GM23338 (cell line): ENCODE results near the gene DXO. TPM values are rescaled to one million over a fixed set of nuclear protein-coding genes. Genes with fewer than 3 reads are reported as not detected.

Experiments used
- ATAC-seq: fragments of 200-7000 bp; cut with Tn5 transposase; 3 replicates; pipeline ENCODE4 v1.9.1; 2020
- DNase-seq: peaks from one replicate; pipeline ENCODE4 v3.0.0-alpha.2; 2015; ENCODE audit warnings: low spot score
- H2AFZ ChIP-seq: fragments of 200-600 bp; sonication (generic); 2 replicates; pipeline ENCODE4 v1.8.0; 2016; ENCODE audit warnings: antibody characterized with exemption, mild to moderate bottlenecking, moderate library complexity
- H3F3A ChIP-seq: fragments of 200-600 bp; sonication (generic); replicated peaks from 2 replicates; pipeline ENCODE4 v1.8.0; 2017; ENCODE audit warnings: antibody characterized with exemption, mixed run types, low read depth
- H3K27ac ChIP-seq: fragments of 200-600 bp; sonication (generic); 2 replicates; pipeline ENCODE4 v1.6.1; 2016; ENCODE audit warnings: low read depth
- H3K27me3 ChIP-seq: fragments of 200-600 bp; sonication (generic); 2 replicates; pipeline ENCODE4 v1.8.0; 2016; ENCODE audit warnings: mild to moderate bottlenecking, mixed run types, moderate library complexity; ENCODE audit not compliant: insufficient read depth
- H3K36me3 ChIP-seq: fragments of 200-600 bp; sonication (generic); 2 replicates; pipeline ENCODE4 v1.8.0; 2016; ENCODE audit warnings: mild to moderate bottlenecking; ENCODE audit not compliant: insufficient read depth
- H3K4me1 ChIP-seq: fragments of 200-600 bp; sonication (generic); 2 replicates; pipeline ENCODE4 v1.8.0; 2016; ENCODE audit warnings: mild to moderate bottlenecking, moderate library complexity; ENCODE audit not compliant: insufficient read depth
- H3K4me2 ChIP-seq: fragments of 200-600 bp; sonication (generic); 2 replicates; pipeline ENCODE4 v1.7.1; 2017; ENCODE audit warnings: mixed run types
- H3K4me3 ChIP-seq: fragments of 200-600 bp; sonication (generic); 2 replicates; pipeline ENCODE4 v1.6.1; 2016; ENCODE audit warnings: mixed run types
- H3K79me2 ChIP-seq: fragments of 200-600 bp; sonication (generic); replicated peaks from 2 replicates; pipeline ENCODE4 v1.8.0; 2017; ENCODE audit warnings: mild to moderate bottlenecking; ENCODE audit not compliant: insufficient read depth
- H3K9me2 ChIP-seq: fragments of 200-600 bp; sonication (generic); 2 replicates; pipeline ENCODE4 v1.8.0; 2017; ENCODE audit not compliant: insufficient read depth
- H4K20me1 ChIP-seq: fragments of 200-600 bp; sonication (generic); replicated peaks from 2 replicates; pipeline ENCODE4 v1.8.0; 2017; ENCODE audit warnings: mild to moderate bottlenecking; ENCODE audit not compliant: insufficient read depth
- H3K27ac Mint-ChIP-seq: 2 replicates; pipeline ENCODE4 v1.8.0; 2020; ENCODE audit warnings: inconsistent platforms, mild to moderate bottlenecking, moderate library complexity, mixed read lengths
- H3K27me3 Mint-ChIP-seq: 3 replicates; pipeline ENCODE4 v1.8.0; 2022; ENCODE audit warnings: low read depth, mild to moderate bottlenecking, moderate library complexity, mixed read lengths, inconsistent platforms; ENCODE audit not compliant: insufficient read depth, poor library complexity
- H3K36me3 Mint-ChIP-seq: 3 replicates; pipeline ENCODE4 v1.8.0; 2021; ENCODE audit warnings: low read depth, mild to moderate bottlenecking, inconsistent platforms, moderate library complexity, mixed read lengths
- H3K4me1 Mint-ChIP-seq: 3 replicates; pipeline ENCODE4 v1.8.0; 2020; ENCODE audit warnings: mild to moderate bottlenecking, inconsistent platforms, mixed read lengths
- H3K4me3 Mint-ChIP-seq: 3 replicates; pipeline ENCODE4 v1.8.0; 2021; ENCODE audit warnings: moderate library complexity, mild to moderate bottlenecking, inconsistent platforms, mixed read lengths
- H3K9me3 Mint-ChIP-seq: 3 replicates; pipeline ENCODE4 v1.8.0; 2020; ENCODE audit warnings: moderate library complexity, mild to moderate bottlenecking, inconsistent platforms, mixed read lengths
- CREB1 ChIP-seq: fragments of 250-450 bp; sonication (Bioruptor Pico); IDR thresholded peaks from 2 replicates; pipeline ENCODE4 v1.5.0; 2020; ENCODE audit warnings: low read depth, mild to moderate bottlenecking, moderate library complexity
- CTCF ChIP-seq, 2 experiments: fragments of 200-600 bp in 1 of 2; sonication (generic) in 1 of 2; conservative IDR thresholded peaks; 2 replicates each; pipeline versions ENCODE4 v1.5.1 to v1.6.1; 2016 to 2017; ENCODE audit warnings: antibody characterized with exemption in 2 of 2, low read depth in 2 of 2, mild to moderate bottlenecking in 2 of 2, moderate library complexity in 1 of 2
- ETS1 ChIP-seq: IDR thresholded peaks from 2 replicates; pipeline ENCODE4 v1.6.1; 2016; ENCODE audit warnings: antibody characterized with exemption
- EZH2 ChIP-seq: fragments of 200-600 bp; sonication (generic); IDR thresholded peaks from one replicate; pipeline ENCODE4 v1.8.0; 2017; ENCODE audit warnings: antibody characterized with exemption, mild to moderate bottlenecking, low read depth; ENCODE audit not compliant: unreplicated experiment
- EZH2phosphoT487 ChIP-seq: fragments of 200-600 bp; sonication (generic); IDR thresholded peaks from one replicate; pipeline ENCODE4 v1.8.1; 2018; ENCODE audit warnings: antibody characterized with exemption; ENCODE audit not compliant: unreplicated experiment
- JUNB ChIP-seq: IDR thresholded peaks from one replicate; pipeline ENCODE4 v1.6.1; 2016; ENCODE audit warnings: antibody characterized with exemption; ENCODE audit not compliant: unreplicated experiment
- NANOG ChIP-seq: IDR thresholded peaks from 2 replicates; pipeline ENCODE4 v1.6.1; 2016; ENCODE audit warnings: antibody characterized with exemption, borderline replicate concordance
- POLR2AphosphoS5 ChIP-seq: IDR thresholded peaks from 2 replicates; pipeline ENCODE4 v1.6.1; 2016; ENCODE audit warnings: antibody characterized with exemption, low read depth
- REST ChIP-seq: IDR thresholded peaks from one replicate; pipeline ENCODE4 v1.6.1; 2018; ENCODE audit warnings: antibody characterized with exemption; ENCODE audit not compliant: unreplicated experiment
- STAT1 ChIP-seq: IDR thresholded peaks from one replicate; pipeline ENCODE4 v1.6.1; 2016; ENCODE audit warnings: antibody characterized with exemption; ENCODE audit not compliant: unreplicated experiment
- ZNF114 ChIP-seq: fragments of 250-450 bp; sonication (Bioruptor Pico); IDR thresholded peaks from 2 replicates; pipeline ENCODE4 v1.5.0; 2020; ENCODE audit warnings: mild to moderate bottlenecking, moderate library complexity
- ZNF331 ChIP-seq: fragments of 250-450 bp; sonication (Bioruptor Pico); IDR thresholded peaks from 2 replicates; pipeline ENCODE4 v1.5.0; 2020; ENCODE audit warnings: low read depth, mild to moderate bottlenecking, moderate library complexity
- ZNF462 ChIP-seq: fragments of 250-450 bp; sonication (Bioruptor Pico); IDR thresholded peaks from 2 replicates; pipeline ENCODE4 v1.5.0; 2020; ENCODE audit warnings: mild to moderate bottlenecking, moderate library complexity
- polyA plus RNA-seq: library from polyadenylated mRNA; unstranded; fragments of >200 nt; fragmentation: Nextera tagmentation; extraction: Ambion mirVana; gene quantifications from 2 replicates; pipeline ENCODE4 v1.2.1, GENCODE V29; 2016
- total RNA-seq: library from RNA; depleted of rRNA; stranded (reverse); fragments of >200 nt; shearing (Covaris generic); gene quantifications from 2 replicates; pipeline ENCODE4 v1.2.3, GENCODE V29; 2014

DXO gene
- total and polyA plus RNA-seq, 2 experiments from 2014 or later: 15.6 to 19.7 TPM

- TF ChIP-seq JUNB: no peak
- TF ChIP-seq ZNF331 (CRISPR knock-in tag): no peak
- no peak for TF ChIP-seq EZH2
- TF ChIP-seq STAT1: no peak
- TF ChIP-seq ZNF462 (CRISPR knock-in tag): no peak
- TF ChIP-seq ZNF114 (CRISPR knock-in tag): no peak
- no peak for TF ChIP-seq REST
- TF ChIP-seq NANOG: no peak
- no peak for TF ChIP-seq ETS1
- no peak for TF ChIP-seq EZH2phosphoT487
- no peak for TF ChIP-seq CTCF (conservative IDR thresholded peaks at IDR 0.05; ENCODE audit: low read depth in 2 of 2)
- no peak for TF ChIP-seq CREB1
- no peak for TF ChIP-seq POLR2AphosphoS5
- Histone ChIP-seq H2AFZ (no peak overlapping the region), H3K79me2 (peaks cover 14% of the 10 kb centered on the region), H3K27ac (peak overlapping the region; percentile 89; the same call in 1 of the 2 replicates), H4K20me1 (no peaks in the 10 kb centered on the region), H3K4me2 (peak overlapping the region; percentile 85), H3K36me3 (peaks cover 5% of the 10 kb centered on the region; the same call in 1 of the 2 replicates), H3K27me3 (no peaks in the 10 kb centered on the region), H3K9me2 (no peaks in the 10 kb centered on the region), H3F3A (peaks cover 9% of the 10 kb centered on the region), H3K4me1 (peaks cover 6% of the 10 kb centered on the region), H3K4me3 (peak overlapping the region; percentile 76)
- H3K9me3 Mint-ChIP-seq: peaks cover 19% of the 10 kb centered on the region; the same call in 2 of the 3 replicates
- ATAC-seq: no peak
- peaks cover 24% of the 10 kb centered on the region for H3K27me3 Mint-ChIP-seq
- no peak for DNase-seq
- peak overlapping the region; percentile 99 for H3K27ac Mint-ChIP-seq
- H3K4me1 Mint-ChIP-seq: peaks cover 8% of the 10 kb centered on the region
- H3K36me3 Mint-ChIP-seq: peaks cover 65% of the 10 kb centered on the region
- peak overlapping the region; percentile 89 for H3K4me3 Mint-ChIP-seq
Observed at GRCh38 chr6:31970604-31971271, 1.2 kb downstream of the DXO start.
